SIG-M5 treated with dmso at 0.1 percent for 504 hours (cell line): ENCODE measurements around the gene PBX1.
A peak's percentile ranks its signal among the peaks of the same experiment; 100 is the strongest.
"Not testable (repeated sequence)": the region's sequence is repeated elsewhere in the genome, so short reads cannot be mapped to it uniquely, and the experiment has no call there.

Experiments
- DNase-seq: peaks from one replicate; lab custom pipeline; 2025; ENCODE audit not compliant: unreplicated experiment; lab: John Stamatoyannopoulos, UW

The PBX1 gene

DNA sequence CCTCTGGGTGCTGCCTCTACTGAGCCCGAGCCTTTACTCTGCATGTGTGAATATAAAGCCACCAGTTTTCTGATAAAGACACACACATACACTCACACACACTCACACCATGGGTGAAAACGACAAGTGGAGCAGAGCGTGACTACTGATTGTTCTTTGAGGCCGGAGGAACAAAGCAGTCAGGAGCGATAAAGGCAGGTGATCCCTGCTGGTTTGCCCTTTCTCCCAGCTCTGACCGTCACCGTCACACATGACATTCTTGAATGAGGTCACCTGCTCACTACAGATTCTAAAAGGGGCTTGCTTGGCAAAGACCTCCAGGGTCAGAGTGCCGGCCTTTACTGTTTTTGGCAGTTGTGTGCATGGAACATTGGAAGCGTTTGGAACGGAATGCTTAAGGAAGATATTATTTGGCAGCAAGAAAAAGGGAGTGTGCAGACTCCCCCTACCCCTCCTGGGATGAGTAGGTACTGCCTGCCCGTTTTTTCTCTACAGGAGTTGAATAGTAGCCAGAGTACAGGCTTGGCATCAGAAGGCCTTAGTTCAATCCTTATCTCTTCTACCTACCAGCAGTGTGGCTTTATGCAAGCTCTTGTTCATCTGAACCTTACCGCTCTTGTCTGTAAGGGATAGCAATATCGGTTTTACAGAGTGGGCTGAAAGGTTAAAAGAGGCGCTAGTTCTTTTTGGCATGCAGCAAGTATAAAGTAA, 79.7 kb downstream of the PBX1 start:
- no peak for DNase-seq

GRCh38 chr1:164640686-164641352, 81.8 kb downstream of the PBX1 start:
- no peak for DNase-seq

- DNase-seq = no peak
These were observed 82.4 kb downstream of the PBX1 start for GRCh38 chr1:164641353-164641730.

- DNase-seq = no peak
These were observed 84.0 kb downstream of the PBX1 start for GRCh38 chr1:164643018-164643417.

DNA sequence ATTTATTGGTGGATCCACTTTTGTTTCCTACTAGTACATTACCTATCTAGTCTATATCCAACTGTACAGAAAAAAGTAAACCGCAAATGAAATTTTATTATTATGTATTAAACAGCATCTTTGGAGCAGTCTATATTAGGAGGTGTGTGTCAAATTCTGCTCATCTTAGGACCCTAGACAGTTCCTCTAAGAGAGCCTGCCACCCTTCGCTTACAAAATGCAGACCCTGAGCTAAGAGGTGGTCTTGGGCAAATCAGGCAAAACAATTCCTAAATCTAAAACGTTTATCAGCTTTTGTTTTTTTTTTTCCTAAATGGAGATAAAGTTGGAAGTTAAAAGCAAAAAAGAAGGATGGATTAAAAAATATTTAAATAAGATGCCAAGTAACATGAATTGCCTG, 85.3 kb downstream of the PBX1 start:
- DNase-seq = no peak

DNA sequence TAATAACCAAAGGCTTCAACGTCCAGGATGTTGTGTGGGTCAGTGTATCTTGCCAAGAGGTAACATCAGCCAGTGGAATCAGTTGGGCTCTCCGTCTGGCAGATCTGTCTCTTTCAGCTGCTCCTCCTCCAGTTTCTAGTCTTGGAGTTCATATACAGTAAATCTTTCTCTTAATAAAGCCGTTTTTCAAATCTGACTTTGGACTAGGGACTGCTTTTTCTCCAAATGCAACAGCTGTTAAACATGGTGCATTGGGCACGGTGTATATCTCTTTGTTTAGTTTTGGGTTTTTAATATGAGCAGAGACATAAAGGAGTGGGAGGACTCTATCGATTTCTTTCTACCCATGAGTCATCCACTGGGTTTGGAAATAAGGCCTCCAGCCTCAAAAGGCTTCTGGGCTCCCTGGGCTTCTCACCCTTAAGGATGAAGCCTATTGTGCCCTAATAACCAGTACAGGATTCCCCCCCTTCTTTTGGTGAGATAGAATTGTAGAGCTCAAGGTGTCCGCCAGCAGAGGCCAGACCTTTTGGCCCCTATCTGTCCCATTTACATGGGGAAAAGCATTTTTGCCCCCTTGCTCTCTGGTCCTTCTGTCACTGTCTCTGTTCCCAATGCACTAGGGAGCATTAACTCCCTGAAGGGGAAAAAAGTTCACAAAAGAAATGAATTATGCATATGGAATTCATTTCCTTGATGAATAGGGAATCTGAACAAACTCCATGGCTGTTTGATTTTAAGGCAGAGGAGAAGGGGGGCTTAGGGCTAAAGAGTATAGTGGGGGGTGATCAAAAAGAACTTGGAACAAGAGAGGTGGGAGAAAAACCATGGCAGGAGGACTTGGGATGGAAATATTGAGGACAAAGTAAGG, 86.0 kb downstream of the PBX1 start:
- no peak for DNase-seq

GRCh38 chr1:164645921-164646320, 86.9 kb downstream of the PBX1 start:
- no peak for DNase-seq

GRCh38 chr1:164647211-164647610, 88.2 kb downstream of the PBX1 start:
- no peak for DNase-seq

DNA sequence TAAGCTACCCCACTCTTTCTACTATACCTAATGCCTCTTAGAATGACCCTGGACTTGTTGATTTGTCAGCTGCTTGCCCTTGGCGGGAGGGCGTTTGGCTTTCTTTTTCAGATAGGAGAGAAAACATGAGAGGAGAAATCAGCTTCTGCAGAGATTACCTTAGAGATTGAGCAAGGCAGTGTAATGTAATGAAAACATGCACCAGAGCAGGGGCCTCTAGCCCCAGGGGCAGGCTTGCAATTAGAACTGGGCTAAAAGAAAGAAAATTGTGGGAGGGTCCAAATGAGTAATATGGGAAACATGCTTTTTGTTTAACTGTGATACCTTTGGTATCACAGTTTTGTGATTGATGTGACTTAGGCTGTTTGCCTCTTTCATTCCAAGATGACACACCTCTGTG, 89.7 kb downstream of the PBX1 start:
- DNase-seq = no peak

- no peak for DNase-seq
These were observed 90.2 kb downstream of the PBX1 start for GRCh38 chr1:164649146-164649545.

- no peak for DNase-seq
These were observed 91.5 kb downstream of the PBX1 start for GRCh38 chr1:164650531-164650930.

DNA sequence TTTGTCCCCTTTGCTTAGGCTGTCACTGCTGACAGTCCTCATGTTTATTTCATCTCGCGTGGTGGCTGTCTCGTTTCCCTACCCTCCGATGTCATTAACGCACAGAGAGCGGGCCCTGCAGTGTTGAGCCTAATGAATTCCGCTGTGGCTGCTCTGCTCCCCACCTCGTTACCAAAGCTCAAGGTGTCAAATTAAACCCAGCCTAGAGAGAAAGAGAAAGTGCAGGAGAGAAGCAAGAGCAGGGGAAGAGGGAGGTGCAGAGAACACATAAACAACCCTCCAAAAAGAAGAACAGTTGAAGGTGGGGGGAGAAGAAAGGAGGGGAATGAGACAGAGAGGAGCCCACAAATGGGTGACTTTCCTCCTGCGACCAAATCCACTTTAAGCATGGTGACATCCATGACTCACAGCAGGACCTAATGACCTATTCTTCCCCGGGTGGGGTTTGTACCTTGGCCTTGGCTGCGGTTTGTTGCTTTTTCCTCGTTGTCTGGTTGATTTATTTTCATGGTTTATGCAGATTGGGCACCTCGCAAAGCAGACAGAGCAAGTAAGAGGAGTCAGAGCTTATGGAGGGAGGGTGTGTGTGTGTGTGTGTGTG, 92.5 kb downstream of the PBX1 start:
- no peak for DNase-seq

- not testable (repeated sequence) for DNase-seq
These were observed 94.0 kb downstream of the PBX1 start for GRCh38 chr1:164652969-164653368.

- no peak for DNase-seq
These were observed 94.7 kb downstream of the PBX1 start for GRCh38 chr1:164653705-164654104.

DNA sequence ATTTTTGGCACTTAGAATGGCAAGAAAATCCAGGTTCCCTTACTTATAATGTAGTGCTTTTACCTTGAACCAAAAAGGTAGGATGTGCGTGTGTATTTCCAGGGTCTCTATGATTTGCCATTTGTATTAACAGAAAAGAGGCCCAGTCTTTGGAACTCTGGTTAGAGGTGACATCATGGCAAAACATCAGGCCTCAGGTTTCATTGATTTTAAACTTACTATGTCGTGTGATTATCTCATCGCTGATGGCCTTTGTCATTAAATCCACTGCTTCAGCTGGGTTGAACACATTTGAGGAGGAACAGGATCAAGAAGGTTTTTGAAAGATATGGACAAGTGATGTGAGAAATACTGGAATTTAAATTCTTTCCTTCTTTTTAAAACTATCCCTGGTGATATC, 95.2 kb downstream of the PBX1 start:
- DNase-seq = no peak

DNA sequence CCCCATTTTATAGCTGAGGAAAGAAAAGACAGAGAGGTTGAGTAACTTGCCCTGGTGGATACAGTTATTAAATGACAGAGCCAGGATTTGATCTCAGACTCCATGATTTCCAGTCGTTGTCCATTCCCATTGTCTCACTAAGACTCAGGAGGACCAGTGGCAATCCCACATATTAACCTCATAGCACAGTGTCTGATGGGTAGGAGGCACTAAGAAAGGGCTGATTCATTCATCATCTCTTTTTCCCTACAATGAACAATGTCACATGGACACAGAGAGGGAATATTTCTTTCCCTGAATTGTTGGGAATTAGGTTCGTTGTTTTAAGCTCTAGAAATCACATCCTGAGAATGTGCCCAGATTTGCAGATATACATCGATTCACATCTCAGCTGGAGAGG, 99.9 kb downstream of the PBX1 start:
- DNase-seq = no peak

DNA sequence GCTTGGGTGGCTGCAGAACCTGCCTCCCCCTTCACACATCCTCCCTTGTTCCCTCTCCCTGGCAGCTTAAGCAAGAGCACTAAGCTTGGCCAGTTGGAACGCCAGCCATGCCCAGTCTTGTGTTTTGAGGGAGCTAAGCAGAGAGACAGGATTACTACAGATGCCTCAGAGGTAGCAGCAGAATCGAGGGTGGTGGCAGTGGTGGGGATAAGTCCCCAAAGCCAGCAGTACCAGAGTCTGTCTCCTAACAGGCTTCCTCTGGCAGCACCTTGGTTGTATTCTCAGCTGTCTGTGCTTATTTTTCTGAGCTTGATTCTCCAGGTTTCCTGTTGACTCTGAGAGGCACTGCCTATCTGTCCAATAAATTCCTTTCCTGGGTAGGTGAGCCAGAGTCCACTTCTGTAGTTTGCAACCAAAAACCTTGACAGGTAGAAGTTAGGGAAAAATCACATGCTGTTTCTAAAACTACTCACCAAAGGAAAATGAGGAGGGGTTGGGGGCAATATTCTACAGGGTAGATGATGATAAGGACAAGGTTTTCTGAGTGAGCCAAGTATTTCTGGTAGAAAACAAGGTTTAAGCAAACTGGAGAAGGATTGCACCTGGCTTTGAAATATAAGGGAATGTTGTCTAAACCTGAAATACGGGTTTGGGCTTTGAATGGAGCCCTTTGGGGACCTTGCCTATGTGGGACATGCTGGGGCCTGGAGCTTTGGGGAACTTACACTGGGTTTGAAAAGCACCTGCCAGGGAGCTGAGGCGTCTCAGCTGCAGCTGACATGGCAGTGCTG, 100.8 kb downstream of the PBX1 start:
- DNase-seq = peak; percentile 36

DNA sequence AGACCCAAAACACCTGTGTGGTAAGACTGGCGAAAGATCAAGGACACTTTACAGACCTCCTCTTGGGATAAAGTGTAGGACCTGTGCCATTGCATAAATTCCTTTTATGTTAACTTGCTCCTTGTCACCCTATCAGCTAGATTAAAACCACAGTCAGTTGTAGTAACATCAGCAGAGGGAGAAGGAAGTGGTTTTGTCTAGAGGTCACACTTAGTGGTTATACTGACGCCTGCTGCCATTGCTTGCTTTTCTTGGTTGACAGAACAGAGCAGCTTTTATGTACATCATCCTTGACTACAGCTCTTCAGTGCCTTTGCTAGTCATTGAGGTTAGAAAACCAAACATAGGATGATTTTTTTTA, 101.4 kb downstream of the PBX1 start:
- DNase-seq = peak; percentile 49

GRCh38 chr1:164660775-164661174, 101.8 kb downstream of the PBX1 start:
- DNase-seq = no peak

DNA sequence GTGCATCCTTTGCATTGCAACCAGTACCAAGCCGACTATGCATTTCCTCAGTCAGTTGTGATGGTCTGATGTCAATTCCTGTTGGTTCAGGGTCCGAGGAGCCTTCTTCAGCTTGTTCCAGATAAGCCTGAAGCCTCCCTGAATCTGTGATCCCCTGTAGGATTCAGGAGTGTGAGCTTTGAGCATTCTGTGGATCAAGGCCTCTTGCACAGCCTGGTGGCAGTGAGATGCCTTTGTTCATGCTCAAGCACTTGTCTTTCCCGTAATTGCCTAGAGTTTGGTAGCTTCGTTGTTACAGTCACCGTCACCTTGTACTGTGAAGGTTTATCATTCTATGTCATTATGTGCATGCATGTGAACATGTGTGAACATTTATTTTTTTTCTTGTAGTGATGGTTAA, 103.5 kb downstream of the PBX1 start:
- no peak for DNase-seq

DNA sequence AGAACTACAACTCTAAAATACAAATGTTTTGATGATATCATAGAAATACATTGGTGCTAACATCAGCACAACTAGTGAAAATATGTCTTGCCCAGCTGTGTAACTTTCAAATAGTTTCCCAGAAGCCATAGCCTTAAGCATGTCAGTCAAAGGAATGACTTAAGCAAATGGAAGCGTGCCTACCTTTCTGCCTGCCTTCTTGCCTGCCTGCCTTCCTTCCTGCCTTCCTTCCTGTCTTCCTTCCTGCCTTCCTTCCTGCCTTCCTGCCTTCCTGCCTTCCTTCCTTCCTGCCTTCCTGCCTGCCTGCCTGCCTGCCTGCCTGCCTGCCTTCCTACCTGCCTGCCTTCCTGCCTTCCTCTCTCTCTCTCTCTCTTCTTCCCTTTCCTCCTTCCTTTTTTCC, 104.0 kb downstream of the PBX1 start:
- DNase-seq = no peak
